Measurements from ENCODE around the gene BIRC7. TPM values are rescaled to one million over a fixed set of nuclear protein-coding genes. Genes with fewer than 3 reads are reported as not detected.

Gene BIRC7
- total RNA-seq, 1 experiment from 2014 or later = not detected

DNA sequence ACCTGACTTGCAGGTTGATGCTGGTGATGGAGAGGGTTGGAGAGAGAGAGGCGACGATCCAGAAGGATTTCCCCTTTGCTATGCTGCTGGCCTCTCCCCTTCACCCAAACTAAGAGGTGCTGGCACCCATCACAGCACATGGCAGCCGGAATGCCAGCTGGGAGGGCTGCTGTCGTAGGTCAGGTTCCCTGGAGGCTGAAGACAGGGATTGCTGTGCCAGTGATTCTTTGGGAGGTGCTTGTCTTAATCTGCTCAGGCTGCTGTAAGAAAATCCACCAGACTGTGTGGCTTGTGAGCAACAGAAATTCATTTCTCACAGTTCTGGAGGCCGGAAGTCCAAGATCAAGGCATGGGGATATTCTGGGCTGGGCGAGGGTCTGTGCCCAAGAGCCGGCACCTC, 32.6 kb downstream of the BIRC7 start:
- Histone ChIP-seq H3K4me2 (no peak overlapping the region), H3K79me2 (ENCODE audit: low read depth) (peaks cover 13% of the 10 kb centered on the region), H4K20me1 (ENCODE audit: insufficient read depth) (peaks cover 1% of the 10 kb centered on the region; the same call in 1 of the 2 replicates), H3K9me3 (ENCODE audit: insufficient read depth, low read depth) (no peaks in the 10 kb centered on the region), H3K27ac (no peak overlapping the region), H3K4me1 (replicated peaks; ENCODE audit: insufficient read depth) (peaks cover 7% of the 10 kb centered on the region; the same call in 1 of the 2 replicates), H3F3A (ENCODE audit: insufficient read depth, low read depth) (no peaks in the 10 kb centered on the region; the same call in 1 of the 2 replicates), H3K27me3 (ENCODE audit: insufficient read depth, low read depth) (peaks cover 27% of the 10 kb centered on the region), H2AFZ (no peak overlapping the region), H3K36me3 (ENCODE audit: low read depth) (no peaks in the 10 kb centered on the region), H3K9me2 (ENCODE audit: insufficient read depth) (no peaks in the 10 kb centered on the region), H3K4me3 (no peak overlapping the region)
- intact Hi-C loops (cut with micrococcal nuclease; ENCODE audit: unreplicated experiment) = no loop called here
- TF ChIP-seq, protein P1, sequence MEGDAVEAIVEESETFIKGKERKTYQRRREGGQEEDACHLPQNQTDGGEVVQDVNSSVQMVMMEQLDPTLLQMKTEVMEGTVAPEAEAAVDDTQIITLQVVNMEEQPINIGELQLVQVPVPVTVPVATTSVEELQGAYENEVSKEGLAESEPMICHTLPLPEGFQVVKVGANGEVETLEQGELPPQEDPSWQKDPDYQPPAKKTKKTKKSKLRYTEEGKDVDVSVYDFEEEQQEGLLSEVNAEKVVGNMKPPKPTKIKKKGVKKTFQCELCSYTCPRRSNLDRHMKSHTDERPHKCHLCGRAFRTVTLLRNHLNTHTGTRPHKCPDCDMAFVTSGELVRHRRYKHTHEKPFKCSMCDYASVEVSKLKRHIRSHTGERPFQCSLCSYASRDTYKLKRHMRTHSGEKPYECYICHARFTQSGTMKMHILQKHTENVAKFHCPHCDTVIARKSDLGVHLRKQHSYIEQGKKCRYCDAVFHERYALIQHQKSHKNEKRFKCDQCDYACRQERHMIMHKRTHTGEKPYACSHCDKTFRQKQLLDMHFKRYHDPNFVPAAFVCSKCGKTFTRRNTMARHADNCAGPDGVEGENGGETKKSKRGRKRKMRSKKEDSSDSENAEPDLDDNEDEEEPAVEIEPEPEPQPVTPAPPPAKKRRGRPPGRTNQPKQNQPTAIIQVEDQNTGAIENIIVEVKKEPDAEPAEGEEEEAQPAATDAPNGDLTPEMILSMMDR (conservative IDR thresholded peaks at IDR 0.05) = no peak
- no peak for TF ChIP-seq EZH2 (IDR thresholded peaks at IDR 0.05; ENCODE audit: low read depth)
- no TSS peak for BruUV-seq (replicated peaks)
- ChIA-PET POLR2A (ENCODE audit: unreplicated experiment) (no interaction called here), CTCF (no interaction called here)
- no peak for DNase-seq

GRCh38 chr20:63268671-63269439, 33.1 kb downstream of the BIRC7 start:
- Histone ChIP-seq H3K4me1 (replicated peaks; ENCODE audit: insufficient read depth) (peaks cover 11% of the 10 kb centered on the region), H3F3A (ENCODE audit: insufficient read depth, low read depth) (no peaks in the 10 kb centered on the region; the same call in 1 of the 2 replicates), H4K20me1 (ENCODE audit: insufficient read depth) (peaks cover 7% of the 10 kb centered on the region), H3K27me3 (ENCODE audit: insufficient read depth, low read depth) (peaks cover 21% of the 10 kb centered on the region), H2AFZ (no peak overlapping the region), H3K79me2 (ENCODE audit: low read depth) (peaks cover 19% of the 10 kb centered on the region), H3K4me2 (no peak overlapping the region), H3K9me2 (ENCODE audit: insufficient read depth) (no peaks in the 10 kb centered on the region), H3K36me3 (ENCODE audit: low read depth) (no peaks in the 10 kb centered on the region), H3K27ac (no peak overlapping the region), H3K4me3 (no peak overlapping the region), H3K9me3 (ENCODE audit: insufficient read depth, low read depth) (no peaks in the 10 kb centered on the region)
- intact Hi-C loops (cut with micrococcal nuclease; ENCODE audit: unreplicated experiment) = no loop called here
- ChIA-PET POLR2A (ENCODE audit: unreplicated experiment) (no interaction called here), CTCF (no interaction called here)
- TF ChIP-seq EZH2 (IDR thresholded peaks at IDR 0.05; ENCODE audit: low read depth) = no peak
- TF ChIP-seq, protein P1 (conservative IDR thresholded peaks at IDR 0.05) = no peak
- no TSS peak for BruUV-seq (replicated peaks)
- no peak for DNase-seq

DNA sequence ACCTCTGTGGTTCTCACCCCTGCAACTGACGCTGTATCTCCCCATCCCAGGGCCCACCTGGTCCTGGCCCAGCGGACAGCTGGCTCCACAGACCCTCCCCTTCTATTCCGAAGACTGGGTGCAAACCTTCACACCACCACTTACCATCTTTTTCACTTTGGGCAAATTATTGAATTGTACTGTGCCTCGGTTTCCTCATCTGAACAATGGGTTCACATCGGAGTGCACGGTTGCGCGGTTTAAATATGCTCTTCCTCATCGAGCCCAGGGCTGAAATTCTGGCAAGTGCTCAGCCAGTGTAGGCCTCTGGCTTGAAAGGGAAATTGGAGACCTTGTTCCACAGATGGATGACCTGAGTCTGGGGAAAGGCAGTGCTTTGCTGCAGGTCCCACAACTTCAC, 34.0 kb downstream of the BIRC7 start:
- DNase-seq = no peak
- Histone ChIP-seq H3K4me3 (no peak overlapping the region), H3K79me2 (ENCODE audit: low read depth) (peaks cover 28% of the 10 kb centered on the region), H3F3A (ENCODE audit: insufficient read depth, low read depth) (no peaks in the 10 kb centered on the region; the same call in 1 of the 2 replicates), H3K4me1 (replicated peaks; ENCODE audit: insufficient read depth) (peaks cover 18% of the 10 kb centered on the region), H3K4me2 (no peak overlapping the region), H3K27ac (no peak overlapping the region), H3K9me2 (ENCODE audit: insufficient read depth) (no peaks in the 10 kb centered on the region), H4K20me1 (ENCODE audit: insufficient read depth) (peaks cover 14% of the 10 kb centered on the region), H3K36me3 (ENCODE audit: low read depth) (no peaks in the 10 kb centered on the region), H2AFZ (no peak overlapping the region), H3K9me3 (ENCODE audit: insufficient read depth, low read depth) (no peaks in the 10 kb centered on the region), H3K27me3 (ENCODE audit: insufficient read depth, low read depth) (peaks cover 12% of the 10 kb centered on the region; the same call in 1 of the 2 replicates)
- TF ChIP-seq, protein P1 (conservative IDR thresholded peaks at IDR 0.05) = no peak
- no peak for TF ChIP-seq EZH2 (IDR thresholded peaks at IDR 0.05; ENCODE audit: low read depth)
- no TSS peak for BruUV-seq (replicated peaks)
- intact Hi-C loops (cut with micrococcal nuclease; ENCODE audit: unreplicated experiment) = no loop called here
- ChIA-PET CTCF (no interaction called here), POLR2A (ENCODE audit: unreplicated experiment) (no interaction called here)
